Panc1 (cell line): ENCODE results near the gene GTSE1.

Source experiments
- POLR2AphosphoS5 ChIP-seq: IDR thresholded peaks from 2 replicates; pipeline ENCODE4 v1.6.1; 2012; ENCODE audit warnings: mild to moderate bottlenecking, low read depth, low read length, moderate library complexity
- TF ChIP-seq, protein P1 (sequence below): fragments of 450-650 bp; IDR thresholded peaks from 2 replicates; pipeline ENCODE4 v1.5.1; 2017; ENCODE audit warnings: mild to moderate bottlenecking

DNA sequence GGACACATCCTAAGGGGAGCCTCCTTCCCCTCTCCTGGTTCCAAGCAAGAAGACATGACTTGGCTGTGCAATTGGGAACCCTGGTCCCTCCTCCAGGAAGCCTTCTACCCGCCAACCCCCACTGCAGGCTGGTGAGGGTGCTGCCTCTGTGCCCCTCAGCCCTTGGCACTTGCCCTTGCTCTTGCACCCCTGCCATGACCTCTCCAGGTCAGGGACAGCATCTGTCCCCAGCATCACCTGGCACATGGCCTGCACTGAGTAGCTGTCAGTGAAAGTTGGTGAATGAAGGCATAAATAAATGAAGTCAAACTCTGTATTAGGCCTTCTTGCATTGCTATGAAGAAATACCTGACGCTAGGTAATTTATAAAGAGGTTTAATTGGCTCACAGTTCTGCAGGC, 1.9 kb upstream of the GTSE1 start:
- TF ChIP-seq, protein P1, sequence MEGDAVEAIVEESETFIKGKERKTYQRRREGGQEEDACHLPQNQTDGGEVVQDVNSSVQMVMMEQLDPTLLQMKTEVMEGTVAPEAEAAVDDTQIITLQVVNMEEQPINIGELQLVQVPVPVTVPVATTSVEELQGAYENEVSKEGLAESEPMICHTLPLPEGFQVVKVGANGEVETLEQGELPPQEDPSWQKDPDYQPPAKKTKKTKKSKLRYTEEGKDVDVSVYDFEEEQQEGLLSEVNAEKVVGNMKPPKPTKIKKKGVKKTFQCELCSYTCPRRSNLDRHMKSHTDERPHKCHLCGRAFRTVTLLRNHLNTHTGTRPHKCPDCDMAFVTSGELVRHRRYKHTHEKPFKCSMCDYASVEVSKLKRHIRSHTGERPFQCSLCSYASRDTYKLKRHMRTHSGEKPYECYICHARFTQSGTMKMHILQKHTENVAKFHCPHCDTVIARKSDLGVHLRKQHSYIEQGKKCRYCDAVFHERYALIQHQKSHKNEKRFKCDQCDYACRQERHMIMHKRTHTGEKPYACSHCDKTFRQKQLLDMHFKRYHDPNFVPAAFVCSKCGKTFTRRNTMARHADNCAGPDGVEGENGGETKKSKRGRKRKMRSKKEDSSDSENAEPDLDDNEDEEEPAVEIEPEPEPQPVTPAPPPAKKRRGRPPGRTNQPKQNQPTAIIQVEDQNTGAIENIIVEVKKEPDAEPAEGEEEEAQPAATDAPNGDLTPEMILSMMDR = no peak
- no peak for TF ChIP-seq POLR2AphosphoS5
